ENCODE results near the gene LIM2. TPM values are rescaled to one million over a fixed set of nuclear protein-coding genes. Genes with fewer than 3 reads are reported as not detected.
"Not testable (repeated sequence)": the region's sequence is repeated elsewhere in the genome, so short reads cannot be mapped to it uniquely, and the experiment has no call there.

The LIM2 gene
- total RNA-seq, 4 donors from 2014 or later, result not detected

- no peak for TF ChIP-seq POLR2A (IDR thresholded peaks at IDR 0.05)
- TF ChIP-seq, protein P1, sequence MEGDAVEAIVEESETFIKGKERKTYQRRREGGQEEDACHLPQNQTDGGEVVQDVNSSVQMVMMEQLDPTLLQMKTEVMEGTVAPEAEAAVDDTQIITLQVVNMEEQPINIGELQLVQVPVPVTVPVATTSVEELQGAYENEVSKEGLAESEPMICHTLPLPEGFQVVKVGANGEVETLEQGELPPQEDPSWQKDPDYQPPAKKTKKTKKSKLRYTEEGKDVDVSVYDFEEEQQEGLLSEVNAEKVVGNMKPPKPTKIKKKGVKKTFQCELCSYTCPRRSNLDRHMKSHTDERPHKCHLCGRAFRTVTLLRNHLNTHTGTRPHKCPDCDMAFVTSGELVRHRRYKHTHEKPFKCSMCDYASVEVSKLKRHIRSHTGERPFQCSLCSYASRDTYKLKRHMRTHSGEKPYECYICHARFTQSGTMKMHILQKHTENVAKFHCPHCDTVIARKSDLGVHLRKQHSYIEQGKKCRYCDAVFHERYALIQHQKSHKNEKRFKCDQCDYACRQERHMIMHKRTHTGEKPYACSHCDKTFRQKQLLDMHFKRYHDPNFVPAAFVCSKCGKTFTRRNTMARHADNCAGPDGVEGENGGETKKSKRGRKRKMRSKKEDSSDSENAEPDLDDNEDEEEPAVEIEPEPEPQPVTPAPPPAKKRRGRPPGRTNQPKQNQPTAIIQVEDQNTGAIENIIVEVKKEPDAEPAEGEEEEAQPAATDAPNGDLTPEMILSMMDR (IDR thresholded peaks at IDR 0.05), result no peak
- no peak for TF ChIP-seq EP300 (IDR thresholded peaks at IDR 0.05)
- TF ChIP-seq POLR2AphosphoS5 (IDR thresholded peaks at IDR 0.05), result no peak
- no peak for DNase-seq (ENCODE audit: low spot score in 2 of 2)
- no peak overlapping the region for H3K4me3 ChIP-seq
- no peaks in the 10 kb centered on the region for H3K4me1 ChIP-seq
- H3K27me3 ChIP-seq, result peaks cover 35% of the 10 kb centered on the region
- H3K9me3 ChIP-seq, result no peaks in the 10 kb centered on the region
- no peak overlapping the region for H3K27ac ChIP-seq
- WGBS, result 85% methylated on average over 7 of the region's 12 CpGs
- H3K36me3 ChIP-seq, result no peaks in the 10 kb centered on the region
These were observed 27.4 kb upstream of the LIM2 start for GRCh38 chr19:51415187-51415586.

- peaks cover 15% of the 10 kb centered on the region for H3K27me3 ChIP-seq
- H3K4me3 ChIP-seq, result no peak overlapping the region
- no peak for TF ChIP-seq POLR2A (IDR thresholded peaks at IDR 0.05)
- TF ChIP-seq EP300 (IDR thresholded peaks at IDR 0.05), result no peak
- TF ChIP-seq, protein P1 (IDR thresholded peaks at IDR 0.05), result no peak
- no peak for TF ChIP-seq POLR2AphosphoS5 (IDR thresholded peaks at IDR 0.05)
- DNase-seq (ENCODE audit: low spot score in 2 of 2), result no peak
- H3K36me3 ChIP-seq, result no peaks in the 10 kb centered on the region
- H3K9me3 ChIP-seq, result no peaks in the 10 kb centered on the region
- no peak overlapping the region for H3K27ac ChIP-seq
- WGBS, result 92% methylated on average over 15 of the region's 15 CpGs
- H3K4me1 ChIP-seq, result no peaks in the 10 kb centered on the region
These were observed 23.4 kb upstream of the LIM2 start for GRCh38 chr19:51410950-51411748.

- Histone ChIP-seq H3K27ac (no peak overlapping the region), H3K9me3 (no peaks in the 10 kb centered on the region), H3K36me3 (no peaks in the 10 kb centered on the region), H3K27me3 (peaks cover under 1% of the 10 kb centered on the region), H3K4me1 (no peaks in the 10 kb centered on the region), H3K4me3 (no peak overlapping the region)
- no peak for DNase-seq (ENCODE audit: low spot score in 2 of 2)
- 65% methylated on average over 6 of the region's 6 CpGs for WGBS
- TF ChIP-seq EP300 (IDR thresholded peaks at IDR 0.05) (no peak), POLR2AphosphoS5 (IDR thresholded peaks at IDR 0.05) (no peak), POLR2A (IDR thresholded peaks at IDR 0.05) (no peak)
- TF ChIP-seq, protein P1 (IDR thresholded peaks at IDR 0.05), result peak in 1 of 2 donors; percentile 18
These were observed 19.8 kb upstream of the LIM2 start for GRCh38 chr19:51407511-51408131.

DNA sequence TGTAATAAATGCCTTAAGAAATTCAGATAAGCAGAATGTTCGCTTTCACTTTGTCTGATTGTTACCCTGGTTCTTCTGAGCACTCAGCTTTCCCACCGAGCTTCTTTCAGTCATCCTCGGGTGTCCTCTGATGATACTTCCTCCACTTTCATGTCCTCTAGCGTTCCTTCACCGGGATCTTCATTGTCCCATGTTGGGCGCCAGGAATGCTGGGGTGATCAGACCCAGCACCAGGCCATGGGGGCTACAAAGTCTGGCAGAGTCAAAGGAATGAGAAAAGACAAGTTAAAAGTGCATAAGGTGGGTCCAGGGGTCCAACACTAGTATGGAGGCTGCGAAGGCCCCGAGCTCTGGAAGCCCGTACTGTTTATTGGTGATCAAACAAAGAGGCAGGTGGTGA, 14.3 kb upstream of the LIM2 start:
- H3K4me3 ChIP-seq, result no peak overlapping the region
- no peaks in the 10 kb centered on the region for H3K36me3 ChIP-seq
- no peak for DNase-seq (ENCODE audit: low spot score in 2 of 2)
- 90% methylated on average over 9 of the region's 9 CpGs for WGBS
- H3K4me1 ChIP-seq, result no peaks in the 10 kb centered on the region
- no peak overlapping the region for H3K27ac ChIP-seq
- H3K27me3 ChIP-seq, result peaks cover 3% of the 10 kb centered on the region
- no peak for TF ChIP-seq POLR2AphosphoS5 (IDR thresholded peaks at IDR 0.05)
- TF ChIP-seq EP300 (IDR thresholded peaks at IDR 0.05), result no peak
- TF ChIP-seq POLR2A (IDR thresholded peaks at IDR 0.05), result no peak
- TF ChIP-seq, protein P1 (IDR thresholded peaks at IDR 0.05), result no peak
- no peaks in the 10 kb centered on the region for H3K9me3 ChIP-seq

DNA sequence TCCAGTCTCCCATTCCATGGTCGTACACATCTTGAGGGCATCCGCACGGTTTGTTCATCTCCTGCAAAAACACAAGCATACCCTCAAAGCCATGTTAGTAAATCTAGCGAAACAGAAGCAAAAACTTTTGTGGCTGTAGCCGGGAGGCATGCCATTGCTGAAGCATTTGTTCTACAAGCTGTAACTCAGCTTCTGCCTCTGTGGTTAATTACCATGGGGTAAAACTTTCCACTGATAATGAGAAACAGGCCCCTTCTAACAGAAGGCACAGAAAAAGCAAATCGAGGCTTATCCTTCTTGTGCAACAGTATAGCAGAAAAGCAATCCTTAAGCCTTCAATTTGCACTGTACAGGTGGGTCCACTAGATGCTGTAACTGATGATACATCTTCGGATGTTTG, 12.2 kb upstream of the LIM2 start:
- H3K9me3 ChIP-seq; H3K36me3 ChIP-seq; H3K4me3 ChIP-seq; H3K27me3 ChIP-seq; H3K4me1 ChIP-seq; DNase-seq (ENCODE audit: low spot score in 2 of 2); H3K27ac ChIP-seq: not testable (repeated sequence)
- WGBS, result 73% methylated on average over 7 of the region's 7 CpGs

All from suprapubic skin (tissue), 4 donors.